ENCODE data around the gene HBP1. TPM values are rescaled to one million over a fixed set of nuclear protein-coding genes. Genes with fewer than 3 reads are reported as not detected.

The HBP1 gene
- total and polyA plus RNA-seq, 7 experiments from 2014 or later, result 34.6 to 219 (median 116) TPM

DNA sequence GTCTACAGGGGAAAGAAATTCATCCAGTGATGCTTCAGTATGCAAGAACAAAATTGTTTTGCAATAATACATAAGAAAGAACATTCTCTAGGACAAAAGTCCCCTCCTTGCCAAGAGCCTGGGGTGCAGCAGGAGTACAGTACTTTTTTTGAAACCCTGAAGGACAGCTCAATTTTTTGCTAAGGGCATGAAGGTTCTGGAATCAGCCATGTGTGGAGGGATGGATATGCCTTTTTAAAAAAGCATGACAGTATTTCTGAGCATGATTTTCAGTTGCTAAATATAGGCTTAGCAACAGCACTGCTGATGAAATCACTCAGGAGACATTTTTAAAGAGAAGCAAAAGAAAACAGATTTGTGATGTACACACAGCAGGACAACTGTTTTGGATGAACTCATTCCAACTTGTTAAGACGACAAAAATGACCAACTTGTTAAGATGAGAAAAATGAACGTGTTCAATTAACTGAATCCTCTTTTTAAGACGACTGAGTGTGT is 39.3 kb downstream of the HBP1 start:
- Histone ChIP-seq H3K9me3 (ENCODE audit: control insufficient read depth in 2 of 3, low read length in 3 of 3) (no peaks in the 10 kb centered on the region), H3K4me1 (ENCODE audit: control insufficient read depth in 2 of 2, insufficient read depth in 2 of 2, low read length in 2 of 2) (no peaks in the 10 kb centered on the region), H3K27ac (ENCODE audit: low read depth, low read length) (no peak overlapping the region), H3K36me3 (ENCODE audit: control insufficient read depth in 2 of 3, insufficient read depth in 3 of 3, low read length in 3 of 3) (peaks cover 3 to 59% (median 15%) of the 10 kb centered on the region in 3 experiments), H3K27me3 (ENCODE audit: control insufficient read depth in 2 of 2, insufficient read depth in 2 of 2, low read length in 2 of 2) (no peaks in the 10 kb centered on the region), H3K4me3 (ENCODE audit: low read length) (no peak overlapping the region)
- intact Hi-C loops (cut with micrococcal nuclease), result no loop called here
- H3K36me3 Mint-ChIP-seq, result peaks cover 20 to 73% (median 38%) of the 10 kb centered on the region in 5 donors
- POLR2A ChIA-PET, result interaction anchor here (0.7 kb wide), 1 partner anchor 56 kb away, joined by 3 read pairs; no protein-coding TSS in a partner anchor
- H3K4me1 Mint-ChIP-seq, result peaks cover 0 to 10% (median 0%) of the 10 kb centered on the region in 7 donors
- no peak overlapping the region for H3K4me3 Mint-ChIP-seq
- peaks cover 0 to 3% (median 0%) of the 10 kb centered on the region in 11 donors for H3K9me3 Mint-ChIP-seq
- CTCF ChIA-PET, result interaction anchor here (1.0 kb wide), 1 partner anchor 40 kb away, joined by 4 read pairs; no protein-coding TSS in a partner anchor
- no peaks in the 10 kb centered on the region for H3K27me3 Mint-ChIP-seq
- ATAC-seq (no peak), DNase-seq (no peak)
- peak overlapping the region in 6 of 9 donors; percentile 40 to 70 (median 54) for H3K27ac Mint-ChIP-seq

DNA sequence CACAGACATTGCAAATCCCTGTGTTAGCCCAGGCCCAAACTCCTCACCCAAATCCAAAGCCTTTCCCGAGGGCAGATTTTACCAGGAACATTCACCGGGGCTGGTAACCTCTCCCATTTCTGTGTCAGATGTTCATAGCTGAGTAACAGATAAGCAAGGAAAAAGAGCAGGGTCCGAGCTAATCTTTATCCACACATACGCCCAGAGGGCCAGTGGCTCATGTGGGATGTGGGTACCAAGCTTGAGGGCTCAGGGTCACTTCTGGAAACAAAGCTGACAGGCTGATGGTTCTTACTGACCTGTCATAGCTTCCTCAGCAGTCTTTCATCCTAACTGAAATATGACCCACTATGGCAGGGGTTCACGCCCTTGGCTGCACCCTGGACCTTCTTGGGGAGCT is 39.8 kb downstream of the HBP1 start:
- intact Hi-C loops (cut with micrococcal nuclease), result no loop called here
- ChIA-PET CTCF (no interaction called here), POLR2A (no interaction called here)
- H3K4me3 ChIP-seq (ENCODE audit: low read length), result no peak overlapping the region
- Mint-ChIP-seq H3K4me3 (no peak overlapping the region), H3K36me3 (peaks cover 21 to 76% (median 41%) of the 10 kb centered on the region in 5 donors), H3K9me3 (peaks cover 0 to 3% (median 2%) of the 10 kb centered on the region in 11 donors), H3K4me1 (peaks cover 0 to 10% (median 0%) of the 10 kb centered on the region in 7 donors), H3K27ac (peak overlapping the region in 3 of 9 donors; percentile 48 to 79 (median 54)), H3K27me3 (no peaks in the 10 kb centered on the region)
- H3K4me1 ChIP-seq (ENCODE audit: control insufficient read depth in 2 of 2, insufficient read depth in 2 of 2, low read length in 2 of 2), result no peaks in the 10 kb centered on the region
- no peak for ATAC-seq
- no peaks in the 10 kb centered on the region for H3K27me3 ChIP-seq (ENCODE audit: control insufficient read depth in 2 of 2, insufficient read depth in 2 of 2, low read length in 2 of 2)
- no peak for DNase-seq
- H3K9me3 ChIP-seq (ENCODE audit: control insufficient read depth in 2 of 3, low read length in 3 of 3), result no peaks in the 10 kb centered on the region
- H3K36me3 ChIP-seq (ENCODE audit: control insufficient read depth in 2 of 3, insufficient read depth in 3 of 3, low read length in 3 of 3), result peaks cover 3 to 56% (median 13%) of the 10 kb centered on the region in 3 experiments
- no peak overlapping the region for H3K27ac ChIP-seq (ENCODE audit: low read depth, low read length)

- Mint-ChIP-seq H3K27me3 (no peaks in the 10 kb centered on the region), H3K9me3 (peaks cover 0 to 12% (median 3%) of the 10 kb centered on the region in 11 donors), H3K27ac (peak overlapping the region in 7 of 9 donors; percentile 21 to 82 (median 48)), H3K4me1 (peaks cover 0 to 10% (median 0%) of the 10 kb centered on the region in 7 donors), H3K4me3 (no peak overlapping the region), H3K36me3 (peaks cover 22 to 74% (median 46%) of the 10 kb centered on the region in 5 donors)
- no peak for ATAC-seq
- no peak overlapping the region for H3K27ac ChIP-seq (ENCODE audit: low read depth, low read length)
- intact Hi-C loops (cut with micrococcal nuclease), result no loop called here
- H3K36me3 ChIP-seq (ENCODE audit: control insufficient read depth in 2 of 3, insufficient read depth in 3 of 3, low read length in 3 of 3), result peaks cover 3 to 53% (median 13%) of the 10 kb centered on the region in 3 experiments
- H3K4me1 ChIP-seq (ENCODE audit: control insufficient read depth in 2 of 2, insufficient read depth in 2 of 2, low read length in 2 of 2), result no peaks in the 10 kb centered on the region
- POLR2A ChIA-PET, result no interaction called here
- no peaks in the 10 kb centered on the region for H3K27me3 ChIP-seq (ENCODE audit: control insufficient read depth in 2 of 2, insufficient read depth in 2 of 2, low read length in 2 of 2)
- no peak for DNase-seq
- H3K4me3 ChIP-seq (ENCODE audit: low read length), result no peak overlapping the region
- H3K9me3 ChIP-seq (ENCODE audit: control insufficient read depth in 2 of 3, low read length in 3 of 3), result no peaks in the 10 kb centered on the region
- CTCF ChIA-PET, result no interaction called here
Measured at GRCh38 chr7:107209565-107209964, 40.8 kb downstream of the HBP1 start.

DNA sequence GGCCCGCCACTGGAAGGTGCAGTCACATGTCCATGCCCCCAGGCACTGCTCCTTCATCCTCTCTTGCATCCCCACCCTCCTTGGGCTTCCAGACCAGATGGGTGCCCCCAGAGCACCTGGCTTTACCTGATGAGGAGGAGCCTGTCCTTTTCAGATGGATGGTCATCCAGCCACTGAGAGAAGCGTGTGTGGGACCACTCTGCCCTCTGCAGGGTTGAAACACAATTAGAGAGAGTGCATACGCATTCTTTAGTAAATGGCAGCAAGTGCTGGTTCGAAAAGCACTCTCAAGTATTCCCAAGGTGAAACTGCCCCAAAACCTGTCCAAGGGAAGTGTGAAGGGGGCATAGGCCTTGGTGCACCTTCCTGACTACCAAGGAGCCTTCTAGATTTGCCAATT is 41.6 kb downstream of the HBP1 start:
- CTCF ChIA-PET, result no interaction called here
- Mint-ChIP-seq H3K27ac (peak overlapping the region in 1 of 9 donors; percentile 33), H3K36me3 (peaks cover 17 to 72% (median 45%) of the 10 kb centered on the region in 5 donors), H3K4me3 (no peak overlapping the region), H3K27me3 (no peaks in the 10 kb centered on the region), H3K4me1 (peaks cover 0 to 6% (median 0%) of the 10 kb centered on the region in 7 donors), H3K9me3 (peaks cover 3 to 19% (median 6%) of the 10 kb centered on the region in 11 donors)
- H3K9me3 ChIP-seq (ENCODE audit: control insufficient read depth in 2 of 3, low read length in 3 of 3), result no peaks in the 10 kb centered on the region
- no peaks in the 10 kb centered on the region for H3K27me3 ChIP-seq (ENCODE audit: control insufficient read depth in 2 of 2, insufficient read depth in 2 of 2, low read length in 2 of 2)
- POLR2A ChIA-PET, result no interaction called here
- intact Hi-C loops (cut with micrococcal nuclease), result no loop called here
- DNase-seq (no peak), ATAC-seq (no peak)
- H3K4me1 ChIP-seq (ENCODE audit: control insufficient read depth in 2 of 2, insufficient read depth in 2 of 2, low read length in 2 of 2), result no peaks in the 10 kb centered on the region
- H3K4me3 ChIP-seq (ENCODE audit: low read length), result no peak overlapping the region
- H3K36me3 ChIP-seq (ENCODE audit: control insufficient read depth in 2 of 3, insufficient read depth in 3 of 3, low read length in 3 of 3), result peaks cover 3 to 46% (median 13%) of the 10 kb centered on the region in 3 experiments
- H3K27ac ChIP-seq (ENCODE audit: low read depth, low read length), result no peak overlapping the region

- intact Hi-C loops (cut with micrococcal nuclease), result no loop called here
- Mint-ChIP-seq H3K4me3 (no peak overlapping the region), H3K36me3 (peaks cover 21 to 74% (median 53%) of the 10 kb centered on the region in 5 donors), H3K27ac (no peak overlapping the region), H3K27me3 (no peaks in the 10 kb centered on the region), H3K4me1 (peaks cover 0 to 6% (median 0%) of the 10 kb centered on the region in 7 donors), H3K9me3 (peaks cover 3 to 39% (median 12%) of the 10 kb centered on the region in 11 donors)
- Histone ChIP-seq H3K4me1 (ENCODE audit: control insufficient read depth in 2 of 2, insufficient read depth in 2 of 2, low read length in 2 of 2) (no peaks in the 10 kb centered on the region), H3K27ac (ENCODE audit: low read depth, low read length) (no peak overlapping the region), H3K36me3 (ENCODE audit: control insufficient read depth in 2 of 3, insufficient read depth in 3 of 3, low read length in 3 of 3) (peaks cover 3 to 30% (median 5%) of the 10 kb centered on the region in 3 experiments), H3K4me3 (ENCODE audit: low read length) (no peak overlapping the region), H3K9me3 (ENCODE audit: control insufficient read depth in 2 of 3, low read length in 3 of 3) (no peaks in the 10 kb centered on the region), H3K27me3 (ENCODE audit: control insufficient read depth in 2 of 2, insufficient read depth in 2 of 2, low read length in 2 of 2) (no peaks in the 10 kb centered on the region)
- ATAC-seq, result no peak
- CTCF ChIA-PET, result interaction anchor here (0.6 kb wide), 1 partner anchor 33 kb away, joined by 3 read pairs; no protein-coding TSS in a partner anchor
- no peak for DNase-seq
- POLR2A ChIA-PET, result no interaction called here
Measured at GRCh38 chr7:107212725-107213124, 43.9 kb downstream of the HBP1 start.

- ChIA-PET POLR2A (interaction anchor here (0.6 kb wide), 1 partner anchor 45 kb away, joined by 3 read pairs; the partner anchor contains the start of gene HBP1), CTCF (interaction anchor here (0.6 kb wide), 1 partner anchor 33 kb away, joined by 3 read pairs; no protein-coding TSS in a partner anchor)
- peaks cover 21 to 80% (median 57%) of the 10 kb centered on the region in 5 donors for H3K36me3 Mint-ChIP-seq
- Histone ChIP-seq H3K9me3 (ENCODE audit: control insufficient read depth in 2 of 3, low read length in 3 of 3) (no peaks in the 10 kb centered on the region), H3K27ac (ENCODE audit: low read depth, low read length) (no peak overlapping the region), H3K27me3 (ENCODE audit: control insufficient read depth in 2 of 2, insufficient read depth in 2 of 2, low read length in 2 of 2) (no peaks in the 10 kb centered on the region), H3K36me3 (ENCODE audit: control insufficient read depth in 2 of 3, insufficient read depth in 3 of 3, low read length in 3 of 3) (peaks cover 0 to 30% (median 3%) of the 10 kb centered on the region in 3 experiments), H3K4me3 (ENCODE audit: low read length) (no peak overlapping the region), H3K4me1 (ENCODE audit: control insufficient read depth in 2 of 2, insufficient read depth in 2 of 2, low read length in 2 of 2) (no peaks in the 10 kb centered on the region)
- intact Hi-C loops (cut with micrococcal nuclease), result no loop called here
- peaks cover 3 to 39% (median 13%) of the 10 kb centered on the region in 11 donors for H3K9me3 Mint-ChIP-seq
- H3K4me3 Mint-ChIP-seq, result no peak overlapping the region
- H3K27me3 Mint-ChIP-seq, result no peaks in the 10 kb centered on the region
- DNase-seq (no peak), ATAC-seq (no peak)
- peak overlapping the region in 1 of 9 donors; percentile 15 for H3K27ac Mint-ChIP-seq
- peaks cover 0 to 6% (median 0%) of the 10 kb centered on the region in 7 donors for H3K4me1 Mint-ChIP-seq
Measured at GRCh38 chr7:107213193-107213788, 44.5 kb downstream of the HBP1 start.
